Vagina (tissue), 2 donors: Measurements from ENCODE around the gene NRXN3.

Experiments
- POLR2A ChIP-seq, 2 donors: fragments of 450-650 bp; IDR thresholded peaks; one replicate each; pipeline ENCODE4 v1.6.1; 2017; ENCODE audit warnings: antibody characterized with exemption in 2 of 2, mild to moderate bottlenecking in 2 of 2, moderate library complexity in 2 of 2
- POLR2AphosphoS5 ChIP-seq, 2 donors: sonication (generic); formaldehyde crosslinking; IDR thresholded peaks; one replicate each; pipeline ENCODE4 v1.9.0; 2017; ENCODE audit warnings: antibody characterized with exemption in 2 of 2, mild to moderate bottlenecking in 2 of 2, low read depth in 1 of 2; ENCODE audit not compliant: insufficient read depth in 1 of 2

GRCh38 chr14:79162833-79163232 is 992.7 kb downstream of the NRXN3 start:
- TF ChIP-seq POLR2A (IDR thresholded peaks at IDR 0.05) (no peak), POLR2AphosphoS5 (IDR thresholded peaks at IDR 0.05; ENCODE audit: insufficient read depth in 1 of 2, low read depth in 1 of 2) (no peak)
